Skin of body (tissue), 2 donors: ENCODE results near the gene ARL6IP1. TPM values are rescaled to one million over a fixed set of nuclear protein-coding genes. Genes with fewer than 3 reads are reported as not detected.
A peak's percentile ranks its signal among the peaks of the same experiment; 100 is the strongest.
"Not testable (repeated sequence)": the region's sequence is repeated elsewhere in the genome, so short reads cannot be mapped to it uniquely, and the experiment has no call there.

Experiments used
- DNase-seq: peaks from one replicate; lab custom pipeline; 2025; lab: John Stamatoyannopoulos, UW
- total RNA-seq: library from RNA; depleted of rRNA; stranded (reverse); fragments of >200 nt; gene quantifications from one replicate; pipeline ENCODE4 v1.2.3, GENCODE V29; 2014

The ARL6IP1 gene
- total RNA-seq, 1 donor from 2014 or later, result 137 TPM

GRCh38 chr16:18799500-18799899, 1.8 kb downstream of the ARL6IP1 start:
- no peak for DNase-seq

- no peak for DNase-seq
Measured at GRCh38 chr16:18797746-18798145, 3.6 kb downstream of the ARL6IP1 start.

GRCh38 chr16:18796377-18796776, 5.0 kb downstream of the ARL6IP1 start:
- no peak for DNase-seq

- no peak for DNase-seq
Measured at GRCh38 chr16:18792836-18793433, 8.4 kb downstream of the ARL6IP1 start.

- peak; percentile 95 for DNase-seq
Measured at GRCh38 chr16:18789850-18790706, 11.3 kb downstream of the ARL6IP1 start, which contains the start of gene RPS15A. TSS of gene RPS15A (minus strand) at chr16:18790334. CDS start at chr16:18789113, 1,221 bp downstream.

- DNase-seq, result no peak
Measured at GRCh38 chr16:18789515-18789849, 11.9 kb downstream of the ARL6IP1 start.

- no peak for DNase-seq
Measured at GRCh38 chr16:18788828-18789514, 12.4 kb downstream of the ARL6IP1 start.

GRCh38 chr16:18784917-18785623, 16.3 kb downstream of the ARL6IP1 start:
- no peak for DNase-seq

GRCh38 chr16:18783430-18784341, 17.7 kb downstream of the ARL6IP1 start:
- DNase-seq, result no peak

- no peak for DNase-seq
Measured at GRCh38 chr16:18782697-18783429, 18.5 kb downstream of the ARL6IP1 start.

- DNase-seq, result not testable (repeated sequence)
Measured at GRCh38 chr16:18781232-18781631, 20.1 kb downstream of the ARL6IP1 start.

- DNase-seq, result not testable (repeated sequence)
Measured at GRCh38 chr16:18780460-18781026, 20.8 kb downstream of the ARL6IP1 start.

- DNase-seq, result not testable (repeated sequence)
Measured at GRCh38 chr16:18777664-18778063, 23.7 kb downstream of the ARL6IP1 start.

GRCh38 chr16:18776334-18776733, 25.0 kb downstream of the ARL6IP1 start:
- DNase-seq, result not testable (repeated sequence)

GRCh38 chr16:18774651-18775050, 26.7 kb downstream of the ARL6IP1 start:
- not testable (repeated sequence) for DNase-seq

GRCh38 chr16:18772171-18772570, 29.2 kb downstream of the ARL6IP1 start:
- not testable (repeated sequence) for DNase-seq

- not testable (repeated sequence) for DNase-seq
Measured at GRCh38 chr16:18770336-18770962, 30.9 kb downstream of the ARL6IP1 start.

- DNase-seq, result not testable (repeated sequence)
Measured at GRCh38 chr16:18767217-18767616, 34.1 kb downstream of the ARL6IP1 start.

- DNase-seq, result not testable (repeated sequence)
Measured at GRCh38 chr16:18762713-18763112, 38.6 kb downstream of the ARL6IP1 start.
